Muscle layer of colon (tissue), 2 donors: ENCODE data around the gene HEMK1.

Experiments
- H3K27ac ChIP-seq: one replicate; pipeline ENCODE4 v1.7.0; 2013; ENCODE audit warnings: low read depth, mild to moderate bottlenecking, low read length, moderate library complexity
- H3K27me3 ChIP-seq, 2 donors: one replicate each; pipeline ENCODE4 v1.7.0; 2013; ENCODE audit warnings: low read length in 2 of 2, mild to moderate bottlenecking in 2 of 2; ENCODE audit not compliant: insufficient read depth in 2 of 2, control insufficient read depth in 1 of 2
- H3K36me3 ChIP-seq: one replicate; pipeline ENCODE4 v1.7.0; 2013; ENCODE audit warnings: mild to moderate bottlenecking, low read length; ENCODE audit not compliant: insufficient read depth
- H3K4me1 ChIP-seq: one replicate; pipeline ENCODE4 v1.7.0; 2013; ENCODE audit warnings: mild to moderate bottlenecking, low read length; ENCODE audit not compliant: insufficient read depth
- H3K4me3 ChIP-seq, 2 donors: one replicate each; pipeline ENCODE4 v1.7.0; 2013; ENCODE audit warnings: low read length in 2 of 2, low read depth in 1 of 2, mild to moderate bottlenecking in 1 of 2, moderate library complexity in 1 of 2
- H3K9ac ChIP-seq: one replicate; pipeline ENCODE4 v1.7.0; 2013; ENCODE audit warnings: low read length
- H3K9me3 ChIP-seq: one replicate; pipeline ENCODE4 v1.7.0; 2013; ENCODE audit warnings: mild to moderate bottlenecking, low read length
- donor health status: abdominal sarcoma.
- donor health status: Adenocarcinoma of cecum.

The HEMK1 gene

DNA sequence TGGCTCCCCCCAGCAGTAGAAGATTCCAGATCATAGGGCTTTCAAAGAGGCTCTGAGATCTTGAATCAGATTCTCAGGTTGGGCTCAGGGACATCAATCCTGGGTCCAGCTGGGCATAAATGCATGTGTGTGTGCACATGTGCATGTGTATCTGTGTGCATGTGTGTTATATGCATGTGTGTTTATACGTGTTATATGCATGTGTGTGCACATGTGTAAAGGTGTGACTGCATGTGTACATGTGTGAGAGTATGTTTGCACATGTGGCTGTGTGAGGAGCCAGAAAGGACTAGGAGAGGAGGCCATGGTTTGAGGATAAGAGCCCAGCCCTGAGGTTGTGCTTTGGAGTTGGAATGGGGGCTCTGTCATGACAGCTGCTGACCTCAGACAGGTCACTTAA lies 45.9 kb downstream of the HEMK1 start:
- Histone ChIP-seq H3K9ac (no peak overlapping the region), H3K36me3 (no peaks in the 10 kb centered on the region), H3K4me1 (peaks cover 55% of the 10 kb centered on the region), H3K9me3 (no peaks in the 10 kb centered on the region), H3K4me3 (no peak overlapping the region), H3K27ac (no peak overlapping the region), H3K27me3 (no peaks in the 10 kb centered on the region)

DNA sequence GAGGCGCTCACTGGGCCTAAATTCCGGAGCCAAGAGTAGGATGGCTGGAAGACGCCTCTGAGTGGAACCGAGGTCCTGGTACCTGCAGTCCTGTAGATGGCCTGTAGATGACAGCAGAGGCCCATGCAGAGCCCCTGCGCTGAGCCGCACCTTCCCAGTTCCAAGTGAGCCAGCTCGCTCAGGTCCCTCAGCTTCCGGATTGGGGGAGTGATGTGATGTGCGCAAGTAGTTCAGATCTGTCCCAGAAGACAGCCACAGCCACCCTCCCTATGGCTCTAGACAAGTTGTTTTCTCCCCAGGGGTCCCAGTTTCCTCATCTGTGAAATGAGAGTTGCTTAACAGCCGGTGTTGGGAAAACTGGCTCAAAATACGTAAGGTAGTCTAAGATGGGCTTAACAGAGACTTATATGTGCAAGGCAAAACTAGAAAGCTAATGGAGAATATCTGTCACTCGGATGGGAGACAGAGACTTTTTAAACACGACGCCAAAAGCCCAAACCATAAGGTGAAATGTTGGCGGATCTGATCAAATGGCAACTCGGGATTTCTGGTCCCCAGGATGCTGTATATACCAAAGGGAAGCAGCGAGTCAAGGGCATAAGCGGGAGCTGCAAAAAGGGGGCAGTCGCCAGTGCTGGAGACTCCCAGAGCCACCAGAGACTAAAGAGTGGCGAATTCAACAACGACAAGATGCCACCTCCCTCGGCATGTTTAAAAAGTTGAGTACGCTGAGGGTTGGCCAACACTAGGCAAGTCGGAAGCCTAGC lies 46.9 kb downstream of the HEMK1 start:
- no peaks in the 10 kb centered on the region for H3K9me3 ChIP-seq
- peak overlapping the region; percentile 81 for H3K27ac ChIP-seq
- peak overlapping the region; percentile 61 to 79 for H3K4me3 ChIP-seq
- peak overlapping the region; percentile 35 for H3K9ac ChIP-seq
- no peaks in the 10 kb centered on the region for H3K36me3 ChIP-seq
- H3K27me3 ChIP-seq = no peaks in the 10 kb centered on the region
- H3K4me1 ChIP-seq = peaks cover 45% of the 10 kb centered on the region

DNA sequence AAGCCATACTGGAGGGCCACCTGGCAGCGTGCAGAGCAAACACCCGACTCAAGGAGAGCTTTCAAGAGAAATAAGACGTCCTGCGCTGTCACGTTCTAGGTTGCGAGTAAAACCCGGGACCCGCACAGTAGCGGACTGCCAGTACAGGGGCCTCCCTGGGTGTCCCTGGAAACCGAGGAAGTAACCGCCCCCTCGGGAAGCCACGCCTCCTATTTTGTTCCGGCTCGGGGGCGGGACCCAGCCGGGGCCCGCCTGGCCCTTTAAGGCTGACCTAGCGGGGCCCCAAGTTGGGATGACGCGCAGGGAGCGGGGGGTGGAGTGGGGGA lies 47.4 kb downstream of the HEMK1 start:
- no peaks in the 10 kb centered on the region for H3K27me3 ChIP-seq
- H3K9ac ChIP-seq = peak overlapping the region; percentile 35
- H3K4me1 ChIP-seq = peaks cover 44% of the 10 kb centered on the region
- no peaks in the 10 kb centered on the region for H3K36me3 ChIP-seq
- peak overlapping the region; percentile 81 for H3K27ac ChIP-seq
- H3K9me3 ChIP-seq = no peaks in the 10 kb centered on the region
- peak overlapping the region; percentile 61 to 79 for H3K4me3 ChIP-seq

DNA sequence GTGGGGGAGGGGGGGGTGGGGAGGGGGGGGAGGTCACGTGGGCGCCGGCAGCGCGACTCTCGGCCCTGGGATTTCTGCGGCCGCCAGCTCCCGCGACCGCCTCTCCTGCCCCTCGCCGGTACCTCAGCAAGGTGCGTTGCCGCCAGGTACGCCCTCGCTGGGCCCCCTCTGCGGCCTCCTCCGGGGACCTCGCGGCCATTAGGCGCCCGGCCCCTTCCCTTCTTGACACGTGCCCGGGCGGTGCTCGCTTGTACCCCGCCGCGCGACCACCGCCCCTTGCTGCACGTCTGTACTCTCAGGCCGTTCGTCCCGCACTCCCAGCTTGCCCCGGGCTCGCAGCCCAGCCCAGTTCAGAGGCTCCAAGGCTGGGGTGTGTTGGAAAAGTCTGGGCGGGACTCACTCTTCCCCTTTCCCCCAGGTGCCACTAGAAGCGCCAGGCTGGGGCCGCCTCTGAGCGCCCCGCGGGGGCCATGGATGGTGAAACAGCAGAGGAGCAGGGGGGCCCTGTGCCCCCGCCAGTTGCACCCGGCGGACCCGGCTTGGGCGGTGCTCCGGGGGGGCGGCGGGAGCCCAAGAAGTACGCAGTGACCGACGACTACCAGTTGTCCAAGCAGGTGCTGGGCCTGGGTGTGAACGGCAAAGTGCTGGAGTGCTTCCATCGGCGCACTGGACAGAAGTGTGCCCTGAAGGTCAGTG lies 47.9 kb downstream of the HEMK1 start, which contains the start of gene MAPKAPK3:
TSS of gene MAPKAPK3 (plus strand) at position 56 of the 696 bp plus-strand sequence. CDS start at position 471, 415 bp downstream.
- peak within 1 kb of the TSS; percentile 95 for H3K9ac ChIP-seq
- H3K9me3 ChIP-seq = no peaks in the 10 kb centered on the region
- H3K36me3 ChIP-seq = no peaks in the 10 kb centered on the region
- no peaks in the 10 kb centered on the region for H3K27me3 ChIP-seq
- H3K27ac ChIP-seq = peak within 1 kb of the TSS; percentile 82
- peak within 1 kb of the TSS; percentile 84 to 98 for H3K4me3 ChIP-seq
- peaks cover 44% of the 10 kb centered on the region for H3K4me1 ChIP-seq

DNA sequence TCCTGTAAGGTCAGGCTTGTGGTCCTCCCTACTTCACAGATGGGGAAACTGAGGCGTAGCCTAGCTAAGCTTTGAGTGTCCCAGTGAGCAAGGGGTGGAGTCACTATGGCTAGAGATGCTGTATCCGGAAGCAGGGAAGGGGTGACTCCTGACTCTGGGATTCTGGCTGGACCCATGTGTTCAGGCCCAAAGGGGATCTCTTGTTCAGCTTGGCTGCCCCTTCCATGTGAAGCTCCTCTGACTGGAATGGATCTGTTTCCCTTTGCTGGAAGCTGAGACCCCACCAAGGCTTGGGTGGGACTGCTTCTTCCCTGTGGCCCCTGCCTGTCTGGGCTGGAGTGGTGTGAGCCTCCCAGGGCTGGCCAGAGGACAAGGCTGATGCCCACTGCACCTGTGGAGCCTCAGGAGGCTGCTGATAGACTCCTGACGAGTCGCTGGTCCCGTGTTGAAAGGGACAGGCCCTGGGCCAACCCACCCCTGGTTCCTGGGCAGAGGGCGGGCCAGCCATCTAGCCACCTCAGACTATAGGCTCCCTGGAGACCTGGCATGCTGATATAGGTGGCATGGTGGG lies 48.7 kb downstream of the HEMK1 start:
- H3K4me3 ChIP-seq = peak overlapping the region; percentile 84 to 98
- no peaks in the 10 kb centered on the region for H3K9me3 ChIP-seq
- no peaks in the 10 kb centered on the region for H3K27me3 ChIP-seq
- peak overlapping the region; percentile 95 for H3K9ac ChIP-seq
- H3K27ac ChIP-seq = peak overlapping the region; percentile 82
- peaks cover 3% of the 10 kb centered on the region for H3K36me3 ChIP-seq
- H3K4me1 ChIP-seq = peaks cover 36% of the 10 kb centered on the region

DNA sequence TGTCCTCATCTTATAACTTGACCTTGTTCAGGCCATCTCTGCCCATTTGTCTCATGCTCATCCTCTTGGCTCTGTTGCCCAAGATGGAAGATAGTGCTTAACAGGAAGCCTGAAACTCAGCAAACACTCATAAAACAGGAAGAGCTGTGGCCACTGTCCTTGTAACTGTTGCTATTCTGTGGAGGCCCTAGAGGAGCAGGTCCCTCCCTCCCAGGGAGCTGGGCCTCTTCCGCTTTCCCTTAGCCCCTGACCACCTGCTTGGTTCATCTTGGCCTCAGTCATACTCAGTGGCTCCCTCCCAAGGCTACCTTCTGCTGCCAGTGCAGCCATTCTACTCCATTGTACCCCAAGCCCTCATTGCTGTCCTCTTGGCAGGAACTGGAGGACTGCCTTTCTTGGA lies 51.1 kb downstream of the HEMK1 start:
- peaks cover 29% of the 10 kb centered on the region for H3K4me1 ChIP-seq
- no peaks in the 10 kb centered on the region for H3K27me3 ChIP-seq
- no peak overlapping the region for H3K4me3 ChIP-seq
- H3K9me3 ChIP-seq = no peaks in the 10 kb centered on the region
- no peak overlapping the region for H3K9ac ChIP-seq
- H3K27ac ChIP-seq = no peak overlapping the region
- H3K36me3 ChIP-seq = peaks cover 8% of the 10 kb centered on the region

DNA sequence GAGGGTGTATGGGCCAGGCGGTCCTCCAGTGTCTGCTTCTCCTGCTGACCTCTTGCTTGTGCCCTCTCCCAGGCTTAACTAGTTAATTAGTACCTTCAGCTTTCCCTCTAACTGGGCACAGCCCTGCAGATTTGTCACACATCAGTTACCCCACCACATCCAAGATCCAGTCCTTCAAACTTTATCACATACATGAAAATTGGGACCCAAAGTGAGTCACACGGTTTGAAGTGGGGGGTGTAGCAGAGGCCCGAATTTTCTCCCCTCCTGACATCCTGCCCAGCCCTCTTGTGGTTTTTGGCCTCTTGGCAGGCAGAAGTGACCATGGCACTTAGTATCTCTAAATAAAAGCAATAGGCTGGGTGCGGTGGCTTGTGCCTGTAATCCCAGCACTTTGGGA lies 51.5 kb downstream of the HEMK1 start:
- Histone ChIP-seq H3K9me3 (no peaks in the 10 kb centered on the region), H3K27me3 (no peaks in the 10 kb centered on the region), H3K4me1 (peaks cover 29% of the 10 kb centered on the region), H3K36me3 (peaks cover 8% of the 10 kb centered on the region), H3K4me3 (no peak overlapping the region), H3K27ac (no peak overlapping the region), H3K9ac (no peak overlapping the region)

DNA sequence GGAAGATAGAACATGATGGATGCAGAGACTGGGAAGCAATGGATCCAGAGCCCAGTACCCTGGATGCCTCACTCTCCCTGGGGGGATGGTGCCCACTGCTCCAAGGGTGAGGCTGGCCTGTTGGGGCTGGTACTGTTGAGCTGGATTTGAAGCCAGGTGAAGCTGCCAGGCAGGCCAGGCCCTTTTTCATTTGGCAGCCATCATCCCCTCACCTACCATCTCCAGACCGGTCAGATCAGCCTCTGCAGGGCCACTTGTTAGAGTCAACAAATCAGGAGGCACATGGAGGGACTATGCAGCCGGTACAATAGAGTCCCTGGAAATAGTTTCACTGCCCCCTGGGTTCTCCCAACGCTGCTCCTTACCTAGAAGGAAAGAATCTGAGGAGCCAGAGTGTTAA lies 53.6 kb downstream of the HEMK1 start:
- H3K9ac ChIP-seq = no peak overlapping the region
- H3K27me3 ChIP-seq = no peaks in the 10 kb centered on the region
- H3K4me3 ChIP-seq = no peak overlapping the region
- H3K4me1 ChIP-seq = peaks cover 21% of the 10 kb centered on the region
- no peaks in the 10 kb centered on the region for H3K9me3 ChIP-seq
- H3K27ac ChIP-seq = no peak overlapping the region
- peaks cover 8% of the 10 kb centered on the region for H3K36me3 ChIP-seq

DNA sequence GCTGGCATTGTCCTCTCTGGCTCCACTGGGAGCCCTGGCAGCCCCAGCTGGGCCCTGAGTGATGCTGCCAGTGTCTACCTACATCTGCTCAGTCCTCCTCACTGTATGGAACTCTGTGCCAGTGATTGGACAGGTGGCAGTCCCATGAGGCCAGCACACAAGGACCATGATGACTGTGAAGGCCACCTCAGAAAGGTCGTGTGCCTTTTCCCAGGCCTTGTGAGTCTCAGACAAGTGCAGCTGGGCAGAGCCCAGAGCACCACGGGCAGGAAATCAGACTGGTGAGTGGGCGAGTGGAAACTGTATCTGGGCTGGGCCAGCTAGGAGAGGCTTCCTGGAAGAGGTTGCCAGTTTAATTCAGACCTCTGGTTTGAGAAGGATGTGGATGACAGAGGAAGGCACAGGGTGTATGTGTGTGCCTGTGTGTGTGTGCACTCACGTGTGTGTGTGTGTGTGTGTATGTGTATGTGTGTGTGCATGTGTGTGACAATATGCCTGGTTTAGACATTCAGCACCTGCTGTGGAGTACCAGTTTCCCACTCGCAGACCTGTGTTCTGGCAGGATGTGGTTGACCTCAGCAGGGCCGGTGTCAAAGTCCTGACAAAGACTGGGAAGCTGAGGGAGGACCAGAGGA lies 54.6 kb downstream of the HEMK1 start:
- no peak overlapping the region for H3K4me3 ChIP-seq
- H3K9ac ChIP-seq = no peak overlapping the region
- H3K9me3 ChIP-seq = no peaks in the 10 kb centered on the region
- H3K27me3 ChIP-seq = no peaks in the 10 kb centered on the region
- H3K36me3 ChIP-seq = peaks cover 8% of the 10 kb centered on the region
- peaks cover 12% of the 10 kb centered on the region for H3K4me1 ChIP-seq
- no peak overlapping the region for H3K27ac ChIP-seq

DNA sequence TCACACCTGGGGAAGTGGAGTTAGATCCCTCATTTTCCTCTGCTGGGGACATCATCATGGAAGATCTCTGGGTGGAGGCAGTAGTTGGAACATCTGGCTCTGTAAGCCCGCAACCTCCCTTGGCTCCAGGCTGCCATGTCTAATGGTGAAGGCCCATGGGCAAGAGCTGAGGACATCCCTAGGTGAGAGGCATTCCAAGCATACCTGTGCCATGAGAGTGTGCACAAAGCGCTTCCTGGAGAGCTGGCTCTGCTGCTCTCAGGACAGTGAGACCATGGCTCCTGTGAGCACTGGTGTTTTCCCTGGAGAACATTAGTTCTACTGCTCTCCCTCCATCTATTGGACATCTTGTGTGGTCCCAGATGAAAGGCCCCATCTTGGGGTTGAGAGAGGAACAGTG lies 55.3 kb downstream of the HEMK1 start:
- Histone ChIP-seq H3K4me1 (peaks cover 6% of the 10 kb centered on the region), H3K27ac (no peak overlapping the region), H3K9ac (no peak overlapping the region), H3K4me3 (no peak overlapping the region), H3K36me3 (peaks cover 8% of the 10 kb centered on the region), H3K27me3 (no peaks in the 10 kb centered on the region), H3K9me3 (no peaks in the 10 kb centered on the region)
